Non-pigmented ciliary epithelial cell (primary cell): ENCODE results near the gene SCAMP2.
"Not testable (repeated sequence)": the region's sequence is repeated elsewhere in the genome, so short reads cannot be mapped to it uniquely, and the experiment has no call there.

Experiments
- DNase-seq: peaks from one replicate; pipeline ENCODE4 v3.0.0-alpha.2; 2010; ENCODE audit warnings: low read depth

Gene SCAMP2

GRCh38 chr15:74873036-74873755 lies at the start of gene SCAMP2:
Gene SCAMP2 (minus strand): TSS chr15:74873365. CDS start chr15:74873255, 110 bp downstream.
- DNase-seq = peak; percentile 75

GRCh38 chr15:74920456-74920855 lies 47.3 kb upstream of the SCAMP2 start:
- DNase-seq = no peak

GRCh38 chr15:74917676-74918075 lies 44.5 kb upstream of the SCAMP2 start:
- DNase-seq = no peak

GRCh38 chr15:74913799-74914198 lies 40.6 kb upstream of the SCAMP2 start:
- DNase-seq = not testable (repeated sequence)

- no peak for DNase-seq
These were observed 39.9 kb upstream of the SCAMP2 start for GRCh38 chr15:74913041-74913440.

- DNase-seq = no peak
These were observed 35.5 kb upstream of the SCAMP2 start for GRCh38 chr15:74908635-74909034.

GRCh38 chr15:74907163-74907870 lies 34.2 kb upstream of the SCAMP2 start:
- DNase-seq = no peak

- DNase-seq = no peak
These were observed 33.4 kb upstream of the SCAMP2 start, which contains the start of gene FAM219B for GRCh38 chr15:74906450-74907162. Gene FAM219B (minus strand): TSS chr15:74906851. CDS start chr15:74906800, 51 bp downstream.

- DNase-seq = no peak
These were observed 32.9 kb upstream of the SCAMP2 start for GRCh38 chr15:74906067-74906449.

- no peak for DNase-seq
These were observed 31.1 kb upstream of the SCAMP2 start for GRCh38 chr15:74904190-74904805.

GRCh38 chr15:74903676-74904075 lies 30.5 kb upstream of the SCAMP2 start:
- no peak for DNase-seq

- no peak for DNase-seq
These were observed 29.3 kb upstream of the SCAMP2 start for GRCh38 chr15:74902295-74903075.

GRCh38 chr15:74901612-74902063 lies 28.5 kb upstream of the SCAMP2 start:
- DNase-seq = no peak

- DNase-seq = no peak
These were observed 24.1 kb upstream of the SCAMP2 start for GRCh38 chr15:74897300-74897701.

GRCh38 chr15:74896316-74896715 lies 23.2 kb upstream of the SCAMP2 start:
- no peak for DNase-seq

- DNase-seq = no peak
These were observed 22.7 kb upstream of the SCAMP2 start for GRCh38 chr15:74895830-74896229.

GRCh38 chr15:74894383-74894782 lies 21.2 kb upstream of the SCAMP2 start:
- not testable (repeated sequence) for DNase-seq

GRCh38 chr15:74893627-74894026 lies 20.5 kb upstream of the SCAMP2 start:
- no peak for DNase-seq

GRCh38 chr15:74892931-74893330 lies 19.8 kb upstream of the SCAMP2 start:
- no peak for DNase-seq

- no peak for DNase-seq
These were observed 19.1 kb upstream of the SCAMP2 start for GRCh38 chr15:74892313-74892712.

- no peak for DNase-seq
These were observed 18.3 kb upstream of the SCAMP2 start for GRCh38 chr15:74891469-74891868.

GRCh38 chr15:74890665-74890960 lies 17.4 kb upstream of the SCAMP2 start:
- no peak for DNase-seq
